Measurements from ENCODE around the gene AP3B2.
"Not testable (repeated sequence)": the region's sequence is repeated elsewhere in the genome, so short reads cannot be mapped to it uniquely, and the experiment has no call there.

AP3B2 gene, protein sequence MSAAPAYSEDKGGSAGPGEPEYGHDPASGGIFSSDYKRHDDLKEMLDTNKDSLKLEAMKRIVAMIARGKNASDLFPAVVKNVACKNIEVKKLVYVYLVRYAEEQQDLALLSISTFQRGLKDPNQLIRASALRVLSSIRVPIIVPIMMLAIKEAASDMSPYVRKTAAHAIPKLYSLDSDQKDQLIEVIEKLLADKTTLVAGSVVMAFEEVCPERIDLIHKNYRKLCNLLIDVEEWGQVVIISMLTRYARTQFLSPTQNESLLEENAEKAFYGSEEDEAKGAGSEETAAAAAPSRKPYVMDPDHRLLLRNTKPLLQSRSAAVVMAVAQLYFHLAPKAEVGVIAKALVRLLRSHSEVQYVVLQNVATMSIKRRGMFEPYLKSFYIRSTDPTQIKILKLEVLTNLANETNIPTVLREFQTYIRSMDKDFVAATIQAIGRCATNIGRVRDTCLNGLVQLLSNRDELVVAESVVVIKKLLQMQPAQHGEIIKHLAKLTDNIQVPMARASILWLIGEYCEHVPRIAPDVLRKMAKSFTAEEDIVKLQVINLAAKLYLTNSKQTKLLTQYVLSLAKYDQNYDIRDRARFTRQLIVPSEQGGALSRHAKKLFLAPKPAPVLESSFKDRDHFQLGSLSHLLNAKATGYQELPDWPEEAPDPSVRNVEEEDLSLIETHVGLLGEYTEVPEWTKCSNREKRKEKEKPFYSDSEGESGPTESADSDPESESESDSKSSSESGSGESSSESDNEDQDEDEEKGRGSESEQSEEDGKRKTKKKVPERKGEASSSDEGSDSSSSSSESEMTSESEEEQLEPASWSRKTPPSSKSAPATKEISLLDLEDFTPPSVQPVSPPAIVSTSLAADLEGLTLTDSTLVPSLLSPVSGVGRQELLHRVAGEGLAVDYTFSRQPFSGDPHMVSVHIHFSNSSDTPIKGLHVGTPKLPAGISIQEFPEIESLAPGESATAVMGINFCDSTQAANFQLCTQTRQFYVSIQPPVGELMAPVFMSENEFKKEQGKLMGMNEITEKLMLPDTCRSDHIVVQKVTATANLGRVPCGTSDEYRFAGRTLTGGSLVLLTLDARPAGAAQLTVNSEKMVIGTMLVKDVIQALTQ

DNA sequence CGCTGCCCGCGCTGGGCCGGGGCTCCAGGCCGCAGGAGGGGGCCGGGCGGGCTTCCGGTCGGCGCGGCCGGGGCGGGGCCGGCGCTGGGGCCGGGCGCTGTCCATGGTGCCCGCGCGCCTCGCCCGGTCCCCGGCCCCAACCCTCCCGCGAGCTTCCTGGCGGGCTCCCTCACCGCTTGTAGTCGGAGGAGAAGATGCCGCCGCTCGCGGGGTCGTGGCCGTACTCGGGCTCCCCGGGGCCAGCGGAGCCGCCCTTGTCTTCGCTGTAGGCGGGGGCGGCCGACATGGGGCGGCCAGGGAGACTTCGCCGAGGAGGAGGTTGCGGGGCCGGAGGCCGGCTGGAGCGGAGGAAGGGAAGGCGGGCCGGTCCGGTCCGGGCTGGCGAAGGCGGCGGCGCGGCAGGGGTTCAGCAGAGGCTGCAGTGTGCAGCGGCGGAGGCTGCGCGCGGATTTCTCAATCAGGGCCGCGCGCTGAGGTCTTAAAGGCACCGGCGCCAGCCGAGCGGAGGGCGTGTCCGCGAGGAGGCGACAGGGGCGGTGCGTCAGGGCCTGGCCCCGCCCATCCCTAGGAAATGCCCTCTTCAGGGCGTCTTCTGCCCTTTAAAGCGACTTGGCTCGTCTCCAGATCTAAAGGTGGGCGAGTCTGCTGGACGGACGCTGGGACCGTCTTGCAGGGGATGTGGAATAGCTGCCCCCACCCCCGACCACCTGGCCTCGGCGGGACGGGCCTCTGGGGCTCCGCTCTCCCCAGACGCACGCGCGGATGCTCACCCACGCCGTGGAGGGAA is at the start of gene AP3B2:
TSS of gene AP3B2 (minus strand) at position 455 of the 787 bp plus-strand sequence. CDS start at position 286, 169 bp downstream.
- DNase-seq = peak; percentile 50

DNA sequence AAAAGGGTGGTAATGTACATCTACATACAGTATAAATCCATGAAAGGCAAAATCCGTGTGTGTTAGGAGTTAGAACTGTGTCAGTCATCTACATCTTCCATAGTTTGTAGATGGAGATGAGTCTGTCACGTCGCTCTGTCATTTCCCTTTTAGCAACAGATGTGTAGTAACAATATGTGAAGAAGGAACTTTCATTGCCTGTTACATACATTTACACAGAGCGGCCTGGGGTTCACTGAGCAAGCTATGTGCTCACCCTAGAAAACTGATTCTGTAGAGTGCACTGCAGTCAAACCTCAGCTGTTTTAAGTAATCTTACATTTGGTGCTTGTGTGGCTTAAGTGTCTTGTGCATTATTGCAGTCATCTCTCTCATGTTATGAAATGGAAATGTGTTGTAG is 41.6 kb upstream of the AP3B2 start:
- DNase-seq = no peak

DNA sequence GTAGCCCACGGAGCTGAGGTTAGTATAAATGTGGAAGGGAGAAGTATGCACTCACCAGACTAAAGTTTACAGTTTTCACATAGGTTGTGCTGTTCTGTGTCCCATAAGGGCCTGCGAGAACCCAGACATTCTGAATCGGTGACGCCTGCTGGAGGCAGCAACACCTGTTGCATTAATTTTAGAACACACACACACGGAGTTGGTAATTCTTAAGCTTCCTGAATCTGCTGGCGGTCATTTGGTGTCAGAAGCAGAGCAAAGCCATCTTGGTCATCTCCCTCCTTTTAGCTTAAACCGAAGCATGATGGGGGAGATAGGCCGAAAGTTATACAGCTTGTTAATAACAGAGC is 41.1 kb upstream of the AP3B2 start:
- DNase-seq = no peak

DNA sequence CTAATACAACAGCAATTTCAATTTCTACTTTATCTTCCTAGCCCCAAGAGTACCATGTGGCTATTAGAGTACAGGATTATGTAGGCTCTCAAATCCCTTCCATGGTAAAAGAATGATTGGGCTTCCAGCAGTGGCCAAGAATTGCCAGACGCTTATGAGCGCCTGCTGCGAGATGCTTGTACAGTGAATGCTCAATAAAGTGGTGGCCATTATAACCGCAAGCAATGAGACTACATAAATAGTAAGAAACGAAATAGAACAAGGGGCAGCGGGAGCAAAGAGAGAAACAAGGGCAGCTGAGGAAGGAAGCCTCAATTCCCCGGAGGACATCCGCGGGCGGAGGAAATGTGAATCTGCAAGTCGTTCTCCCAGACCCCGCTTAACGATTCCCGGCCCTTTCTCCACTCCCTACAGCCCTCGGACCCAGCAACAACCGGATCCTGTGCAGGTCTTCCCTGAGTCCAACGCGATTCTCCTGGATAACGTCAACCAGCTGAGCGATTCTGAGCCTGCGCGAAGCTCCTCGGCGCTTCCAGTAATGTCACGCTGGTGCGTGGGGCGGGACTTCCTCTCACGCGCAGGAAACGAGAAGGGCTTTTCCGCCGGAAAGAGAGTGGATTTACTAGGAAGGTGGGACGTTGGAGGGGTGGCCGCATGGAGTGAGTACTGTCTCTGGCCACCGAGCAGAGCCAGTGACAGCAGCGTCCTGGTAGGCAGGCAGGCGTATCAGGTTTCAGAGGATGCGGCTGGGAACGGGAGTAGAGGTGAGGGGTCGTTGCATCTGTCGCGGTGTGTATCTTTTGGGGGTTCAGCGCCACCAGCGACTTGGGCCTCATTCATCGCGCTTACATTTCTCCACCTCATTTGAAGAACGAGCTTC is 40.5 kb upstream of the AP3B2 start:
- peak; percentile 79 for DNase-seq

DNA sequence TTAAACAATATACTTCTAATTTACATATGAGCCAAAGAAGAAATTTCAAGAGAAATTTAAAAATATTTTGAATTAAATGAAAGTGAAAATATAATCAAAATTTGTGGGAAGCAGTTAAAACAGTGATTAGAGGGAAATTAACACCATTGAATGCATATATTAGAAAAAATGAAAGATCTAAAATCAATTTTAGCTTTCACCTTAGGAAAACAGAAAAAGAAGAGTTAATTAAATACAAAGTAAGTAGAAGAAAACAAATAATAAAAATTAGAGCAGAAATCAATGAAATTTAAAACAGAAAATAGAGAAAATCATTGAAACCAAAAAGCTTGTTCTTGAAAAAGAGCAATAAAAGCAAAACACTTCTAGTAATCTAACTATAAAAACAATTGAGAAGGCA is 38.6 kb upstream of the AP3B2 start:
- no peak for DNase-seq

DNA sequence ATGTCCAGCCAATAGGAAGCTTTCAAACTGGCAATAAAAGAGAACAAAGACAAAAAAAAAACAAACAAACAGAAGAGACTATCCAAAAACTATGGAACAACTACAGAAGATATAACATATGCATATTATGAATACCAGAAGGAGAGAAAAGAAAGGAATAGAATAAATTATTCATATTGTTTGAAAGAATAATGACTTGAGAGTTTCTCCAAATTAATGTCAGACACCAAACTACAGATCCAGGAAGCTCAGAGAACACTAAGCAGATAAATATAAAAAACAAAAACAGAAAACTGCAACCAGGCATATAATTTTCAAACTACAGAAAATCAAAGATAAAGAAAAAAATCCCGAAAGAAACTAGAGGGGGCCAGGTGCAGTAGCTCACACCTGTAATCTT is 34.1 kb upstream of the AP3B2 start:
- DNase-seq = no peak

DNA sequence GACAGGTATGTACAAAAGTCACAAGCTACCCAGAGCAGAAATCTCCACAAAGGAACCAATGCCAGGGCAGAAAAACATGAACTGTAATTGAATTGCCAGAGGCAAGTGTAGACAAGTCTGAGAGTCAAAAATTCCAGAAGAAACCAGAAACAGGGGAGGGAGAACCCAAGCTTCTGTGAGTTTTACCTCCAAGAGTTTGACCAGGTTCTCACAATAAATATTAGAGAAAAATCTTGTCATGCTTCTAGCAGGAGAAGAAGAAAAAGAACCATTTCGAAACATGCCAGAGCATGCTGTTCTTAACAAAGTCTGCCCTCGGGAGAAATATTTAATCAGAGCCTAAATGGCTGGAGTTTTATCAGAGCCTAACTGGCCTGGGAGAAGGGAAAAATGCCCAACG is 32.5 kb upstream of the AP3B2 start:
- no peak for DNase-seq

DNA sequence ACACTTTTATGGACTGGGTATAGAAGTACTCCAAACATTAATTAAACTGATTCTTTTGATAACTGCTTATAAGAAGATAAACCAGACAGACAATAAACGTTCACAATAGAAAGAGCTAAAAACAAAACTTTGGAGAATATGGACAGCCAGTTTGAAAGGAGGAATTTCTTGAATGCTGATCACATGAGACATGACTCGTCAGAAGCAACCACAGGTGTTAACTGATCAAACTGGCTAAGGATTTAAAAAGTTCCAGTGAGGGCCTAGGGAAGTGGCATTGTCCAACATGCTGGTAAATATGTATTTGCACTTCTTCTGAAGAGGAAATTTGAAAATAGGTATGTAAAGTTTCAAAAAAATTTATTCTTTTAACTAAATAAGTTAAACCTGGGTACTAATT is 29.4 kb upstream of the AP3B2 start:
- no peak for DNase-seq

DNA sequence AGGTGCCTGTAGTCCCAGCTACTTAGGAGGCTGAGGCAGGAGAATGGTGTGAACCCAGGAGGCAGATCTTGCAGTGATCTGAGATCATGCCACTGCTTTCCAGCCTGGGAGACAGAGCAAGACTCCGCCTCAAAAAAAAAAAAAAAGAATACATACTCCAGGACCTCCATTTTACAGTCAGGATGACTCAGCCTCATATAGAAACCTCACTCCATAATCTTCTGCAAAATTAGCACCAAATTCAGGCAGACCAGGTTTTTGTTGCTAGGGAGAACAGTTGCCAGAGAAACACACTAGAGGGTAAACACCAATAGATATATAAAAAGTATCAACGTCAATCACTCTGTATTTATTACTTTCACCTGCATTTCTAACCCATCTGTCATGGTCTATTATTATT is 28.3 kb upstream of the AP3B2 start:
- DNase-seq = no peak

DNA sequence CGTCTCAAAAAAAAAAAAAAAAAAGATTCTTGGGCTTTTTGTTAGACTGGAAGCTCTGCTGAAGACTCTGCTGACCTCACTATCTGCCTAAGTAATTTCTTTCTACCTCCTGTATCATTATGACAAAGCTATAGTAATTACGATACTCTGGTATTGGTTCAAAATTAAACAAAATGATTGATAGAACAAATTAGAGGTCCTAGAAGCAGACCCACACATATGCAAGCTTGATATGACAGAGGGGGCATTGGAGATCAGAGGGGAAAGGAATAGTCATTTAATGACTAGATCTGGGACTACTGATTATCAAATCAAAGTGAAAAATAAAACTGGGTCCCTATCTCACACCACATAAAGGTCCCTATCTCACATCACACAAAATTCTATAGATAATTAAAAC is 21.9 kb upstream of the AP3B2 start:
- DNase-seq = no peak

DNA sequence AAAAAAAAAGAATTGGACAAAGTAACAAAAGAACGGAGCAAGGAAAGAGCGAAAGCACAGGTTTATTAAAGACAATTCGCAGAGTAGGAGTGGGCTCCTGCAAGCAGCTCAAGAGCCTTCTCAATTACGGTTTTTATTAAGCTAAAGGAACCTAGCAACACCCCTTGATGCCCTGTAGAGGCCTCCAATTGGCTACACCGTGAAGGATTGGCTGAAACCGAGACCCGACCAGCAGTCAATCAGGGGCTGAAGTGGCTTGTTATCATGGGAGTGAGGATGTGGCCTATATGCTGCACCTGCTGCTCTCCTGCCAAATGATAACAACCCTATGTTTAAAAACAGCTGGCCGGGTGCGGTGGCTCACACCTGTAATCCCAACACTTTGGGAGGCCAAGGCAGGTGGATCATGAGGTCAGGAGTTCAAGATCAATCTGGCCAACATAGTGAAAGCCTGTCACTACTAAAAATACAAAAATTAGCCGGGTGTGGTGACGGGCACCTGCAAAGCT is 20.4 kb upstream of the AP3B2 start:
- no peak for DNase-seq

DNA sequence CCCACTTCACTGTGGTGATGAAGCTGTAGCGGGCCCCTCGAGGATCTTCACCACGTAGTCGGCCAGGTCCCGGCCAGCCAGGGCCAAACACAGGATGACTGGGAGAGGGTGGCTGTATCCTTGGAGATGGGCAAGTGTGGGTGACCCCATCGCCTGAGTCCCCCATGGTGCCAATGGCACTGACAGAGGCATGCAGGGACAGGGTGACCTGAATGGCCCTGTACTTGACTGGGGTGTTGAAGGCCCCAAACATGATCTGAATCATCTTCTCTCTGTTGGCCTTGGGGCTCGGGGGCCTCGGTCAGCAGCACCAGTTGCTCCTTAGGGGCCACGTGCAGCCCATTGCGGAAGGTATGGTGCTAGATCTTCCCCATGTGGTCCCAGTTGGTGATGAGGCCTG is 17.1 kb upstream of the AP3B2 start:
- no peak for DNase-seq

DNA sequence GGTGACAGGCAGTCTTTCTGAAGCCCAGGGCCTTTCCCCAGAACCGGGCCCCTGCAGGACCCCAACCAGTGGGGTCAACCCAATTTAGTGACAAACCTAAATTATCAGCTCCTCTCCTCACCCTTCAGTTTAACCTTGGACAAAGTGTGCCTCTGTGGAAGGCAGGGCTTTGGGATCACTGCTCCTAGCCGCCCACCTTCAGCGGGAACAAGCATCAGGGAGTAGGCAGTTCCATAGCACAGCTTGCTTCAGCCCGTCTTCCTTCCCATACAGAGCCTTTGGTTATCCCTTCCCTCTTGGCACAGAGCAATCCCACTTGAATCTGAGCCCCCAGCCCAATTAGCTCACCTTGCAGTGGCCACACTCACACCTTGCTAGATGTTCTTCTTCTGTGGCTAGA is 5.3 kb upstream of the AP3B2 start:
- no peak for DNase-seq

DNA sequence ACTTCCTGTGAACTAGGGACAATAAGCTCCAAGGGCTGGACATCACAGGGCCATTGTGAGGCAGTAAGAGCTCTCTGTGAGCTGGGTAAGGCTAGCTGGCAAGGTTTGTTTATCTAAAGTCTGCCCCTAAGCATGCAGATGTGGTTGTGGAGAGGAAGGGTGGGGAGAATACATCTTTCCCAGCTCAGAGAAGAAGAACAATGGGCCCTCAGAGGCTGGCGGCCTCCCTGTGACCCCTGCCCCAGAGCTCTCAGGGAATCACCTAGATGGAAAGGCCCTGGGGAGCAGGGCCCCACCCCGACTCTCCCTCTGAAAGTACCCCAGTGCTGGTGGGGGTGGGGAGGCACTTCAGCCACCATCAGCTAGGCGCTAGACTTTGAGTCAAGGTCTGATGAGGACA is 4.3 kb upstream of the AP3B2 start:
- no peak for DNase-seq

DNA sequence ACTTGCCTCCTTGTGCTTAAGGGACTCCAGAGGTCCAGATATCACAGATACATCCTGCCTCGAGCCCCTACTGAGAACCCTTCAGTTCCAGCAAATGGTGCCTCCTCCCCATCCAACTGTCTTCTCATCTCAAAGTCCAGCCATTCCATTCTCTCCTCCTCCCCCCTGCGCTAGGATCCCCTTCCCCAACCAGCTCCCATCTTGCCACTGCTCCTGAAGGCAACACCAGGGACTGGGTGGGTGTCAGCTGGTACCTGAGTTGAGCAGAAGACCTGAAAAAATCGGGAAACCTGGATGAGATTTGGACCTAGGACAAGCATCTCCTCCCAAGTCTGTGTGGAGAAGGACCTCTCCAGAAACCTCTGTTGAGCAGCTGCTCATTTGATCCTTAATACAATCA is 2.4 kb upstream of the AP3B2 start:
- DNase-seq = no peak

DNA sequence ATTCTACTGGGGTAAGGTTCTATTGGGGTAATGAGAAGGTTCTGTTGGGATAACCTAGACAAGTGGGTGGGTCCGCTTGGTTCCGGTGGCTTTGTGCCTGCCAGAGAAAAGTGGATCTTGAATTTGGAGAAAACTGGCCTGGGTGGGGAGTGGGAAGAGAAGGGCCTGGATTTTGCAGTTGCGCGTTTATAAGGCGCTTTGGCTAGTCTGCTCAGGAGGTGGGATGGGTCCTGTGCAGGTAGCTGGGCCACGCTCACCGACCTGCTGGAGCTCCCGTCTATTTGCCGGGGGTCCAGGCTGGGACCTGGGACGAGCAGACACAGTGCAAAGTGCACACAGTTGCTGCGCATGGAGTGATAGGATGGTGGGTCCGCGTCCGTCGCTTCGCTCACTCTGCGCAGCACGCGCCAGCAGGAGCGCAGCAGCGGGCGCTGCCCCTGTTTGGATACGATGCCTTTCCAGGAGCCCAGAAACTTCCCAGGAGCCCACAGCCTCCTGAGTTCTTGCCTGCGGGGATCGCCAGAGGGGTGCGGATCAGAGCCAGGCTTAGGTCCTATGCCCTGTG is 1.3 kb upstream of the AP3B2 start:
- no peak for DNase-seq

DNA sequence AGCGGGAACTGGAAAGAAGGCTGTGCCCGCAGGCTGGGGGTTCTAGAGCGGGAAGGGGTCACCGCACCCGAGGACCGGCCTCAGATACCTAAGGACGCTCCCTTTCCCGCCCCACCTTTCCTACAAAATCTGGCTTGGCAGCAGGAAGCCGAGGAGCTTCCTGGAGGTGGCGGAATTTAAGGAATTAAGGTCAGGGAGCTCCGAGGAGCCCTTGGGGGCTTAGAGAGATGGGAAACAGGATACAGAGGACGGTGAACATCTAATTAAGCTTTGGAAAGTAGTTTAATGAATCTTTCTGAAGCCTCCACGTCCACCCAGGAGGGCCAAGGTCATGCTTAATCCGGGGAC is 507 bp upstream of the AP3B2 start:
- no peak for DNase-seq

DNA sequence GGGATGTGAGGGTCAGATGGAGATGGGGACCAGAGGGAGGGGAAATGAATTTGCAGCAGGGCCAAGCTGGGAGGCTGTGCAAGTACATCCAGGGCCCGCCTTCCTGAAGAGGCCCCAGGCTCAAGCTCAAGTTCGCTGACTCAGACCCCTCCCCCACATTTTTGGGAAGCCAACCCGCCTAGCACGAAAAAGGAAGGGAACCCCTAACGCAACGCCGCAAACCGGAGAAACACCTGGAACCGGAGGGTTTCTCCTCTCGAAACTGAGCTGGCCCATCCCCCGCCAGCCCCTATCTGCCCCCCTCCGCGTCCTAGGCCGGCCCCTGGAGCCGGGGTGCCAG is 624 bp downstream of the AP3B2 start:
- no peak for DNase-seq

DNA sequence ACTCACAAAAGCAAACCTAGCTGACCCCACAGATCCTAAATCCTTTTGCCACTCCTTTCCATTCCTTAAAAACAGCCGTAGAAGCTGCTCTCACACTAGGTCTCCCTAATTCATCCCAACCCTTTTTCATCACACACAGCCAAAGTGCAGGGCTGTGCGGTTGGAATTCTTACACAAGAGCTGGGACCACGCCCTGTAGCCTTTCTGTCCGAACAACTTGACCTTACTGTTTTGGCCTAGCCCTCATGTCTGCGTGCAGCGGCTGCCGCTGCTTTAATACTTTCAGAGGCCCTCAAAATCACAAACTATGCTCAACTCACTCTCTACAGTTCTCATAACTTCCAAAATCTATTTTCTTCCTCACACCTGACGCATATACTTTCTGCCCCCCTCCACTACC is 3.8 kb downstream of the AP3B2 start:
- DNase-seq = not testable (repeated sequence)

DNA sequence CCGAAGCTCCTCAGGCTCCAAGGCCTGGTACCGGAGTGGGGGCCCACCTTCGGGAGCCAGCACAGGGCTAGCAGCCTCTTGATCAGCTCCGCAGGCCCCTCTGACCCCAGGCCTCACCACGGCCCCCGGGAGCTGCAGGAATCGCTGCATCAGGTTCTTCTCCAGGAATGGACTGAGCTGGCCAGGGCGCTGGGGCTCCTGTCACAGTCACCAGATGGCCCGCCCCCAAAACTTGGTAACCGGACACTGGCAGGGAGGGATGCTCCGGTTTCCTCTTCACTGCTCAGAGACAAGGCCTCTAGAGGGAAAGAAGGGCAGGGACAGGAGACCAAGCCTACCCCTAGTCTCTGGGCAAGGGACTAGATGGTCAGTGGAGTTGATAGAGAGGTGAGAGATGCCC is 9.9 kb downstream of the AP3B2 start:
- no peak for DNase-seq

DNA sequence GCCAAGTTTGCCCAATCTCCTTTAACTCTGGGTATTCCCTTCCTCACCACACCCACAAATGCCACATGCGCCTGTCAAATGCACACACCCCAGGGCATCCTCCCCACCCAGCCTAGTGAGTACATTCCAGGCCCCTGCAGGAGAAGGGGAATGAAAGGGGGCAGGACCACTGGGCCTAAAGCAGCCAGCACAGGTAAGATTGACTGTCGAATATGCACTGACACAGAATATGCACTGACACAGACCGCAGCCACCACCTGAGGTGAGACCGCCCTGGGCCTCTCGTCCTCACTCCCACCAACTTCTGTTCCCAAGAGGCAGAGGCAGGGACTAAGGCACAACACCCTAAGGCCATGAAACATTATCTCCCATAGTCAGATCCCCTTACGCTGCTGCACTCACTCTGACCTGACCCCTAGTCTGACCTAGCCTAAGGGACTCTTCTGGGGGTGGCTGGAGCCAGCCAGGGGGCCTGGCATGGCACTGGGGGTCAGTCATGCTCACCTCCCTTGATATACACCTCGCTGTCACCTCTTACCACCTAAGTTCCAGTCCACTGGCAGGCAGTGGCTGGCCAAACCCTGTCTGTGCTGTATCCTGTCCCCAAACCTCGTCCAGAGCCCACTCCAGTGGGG is 10.8 kb downstream of the AP3B2 start:
- DNase-seq = no peak
